HL-60 (cell line): ENCODE data around the gene ARL13B.

ENCODE experiments used
- DNase-seq, 2 experiments: peaks; one replicate each; pipeline ENCODE4 v3.0.0-alpha.2; 2010 to 2020; ENCODE audit warnings: low read depth in 1 of 2, low spot score in 1 of 2
- H3K27ac ChIP-seq: fragments of 250-450 bp; sonication (Bioruptor Pico); replicated peaks from 2 replicates; pipeline ENCODE4 v1.5.1; 2020; ENCODE audit warnings: mild to moderate bottlenecking, moderate library complexity
- H3K27me3 ChIP-seq: fragments of 250-450 bp; sonication (Bioruptor Pico); 2 replicates; pipeline ENCODE4 v1.5.1; 2021; ENCODE audit warnings: mild to moderate bottlenecking, moderate library complexity; ENCODE audit not compliant: insufficient read depth, poor library complexity, severe bottlenecking
- H3K4me3 ChIP-seq: replicated peaks from 2 replicates; pipeline ENCODE4 v1.5.1; 2011; ENCODE audit warnings: mild to moderate bottlenecking, control low read depth, low read length; ENCODE audit not compliant: insufficient read depth
- CTCF ChIP-seq: IDR thresholded peaks from one replicate; pipeline ENCODE4 v1.5.1; 2011; ENCODE audit warnings: low read length, control low read depth, inconsistent platforms; ENCODE audit not compliant: insufficient read depth
- GABPA ChIP-seq: IDR thresholded peaks from 2 replicates; pipeline ENCODE4 v1.6.1; 2012; ENCODE audit warnings: low read depth
- POLR2AphosphoS5 ChIP-seq: IDR thresholded peaks from 2 replicates; pipeline ENCODE4 v1.6.1; 2012; ENCODE audit warnings: low read depth
- REST ChIP-seq: IDR thresholded peaks from 2 replicates; pipeline ENCODE4 v1.6.1; 2012; ENCODE audit warnings: low read depth; ENCODE audit not compliant: insufficient replicate concordance
- SPI1 ChIP-seq: IDR thresholded peaks from 2 replicates; pipeline ENCODE4 v1.6.1; 2012; ENCODE audit warnings: low read depth, mild to moderate bottlenecking, borderline replicate concordance

ARL13B gene

GRCh38 chr3:94081884-94082283 lies 101.9 kb downstream of the ARL13B start:
- H3K27me3 ChIP-seq, result no peaks in the 10 kb centered on the region
- no peak for DNase-seq
- H3K4me3 ChIP-seq, result no peak overlapping the region
- TF ChIP-seq REST (no peak), CTCF (no peak), SPI1 (no peak), POLR2AphosphoS5 (no peak), GABPA (no peak)
- H3K27ac ChIP-seq, result no peak overlapping the region

GRCh38 chr3:94082391-94082937 lies 102.5 kb downstream of the ARL13B start:
- no peak for DNase-seq
- no peaks in the 10 kb centered on the region for H3K27me3 ChIP-seq
- no peak overlapping the region for H3K27ac ChIP-seq
- TF ChIP-seq REST, result no peak
- TF ChIP-seq POLR2AphosphoS5, result no peak
- TF ChIP-seq SPI1, result no peak
- no peak for TF ChIP-seq CTCF
- no peak for TF ChIP-seq GABPA
- no peak overlapping the region for H3K4me3 ChIP-seq

- H3K4me3 ChIP-seq, result no peak overlapping the region
- TF ChIP-seq POLR2AphosphoS5 (no peak), SPI1 (no peak), CTCF (no peak), GABPA (no peak)
- no peak for DNase-seq
- H3K27ac ChIP-seq, result no peak overlapping the region
- no peaks in the 10 kb centered on the region for H3K27me3 ChIP-seq
Observed at GRCh38 chr3:94083261-94083660, 103.3 kb downstream of the ARL13B start.

GRCh38 chr3:94089126-94089525 lies 109.2 kb downstream of the ARL13B start:
- Histone ChIP-seq H3K27me3 (no peaks in the 10 kb centered on the region), H3K27ac (no peak overlapping the region), H3K4me3 (no peak overlapping the region)
- no peak for TF ChIP-seq CTCF
- TF ChIP-seq POLR2AphosphoS5, result no peak
- TF ChIP-seq REST, result no peak
- no peak for TF ChIP-seq GABPA
- TF ChIP-seq SPI1, result no peak
- DNase-seq, result no peak
